Nephron (organoid): ENCODE data around the gene PPP2R2C.

Source experiments
- H3K27ac Mint-ChIP-seq, 3 experiments: 2 replicates each; pipeline ENCODE4 v1.8.0; 2020; ENCODE audit warnings: mixed read lengths in 3 of 3, mild to moderate bottlenecking in 2 of 3, moderate library complexity in 1 of 3
- H3K27me3 Mint-ChIP-seq: 2 replicates; pipeline ENCODE4 v1.8.0; 2021; ENCODE audit warnings: low read depth, mild to moderate bottlenecking, moderate library complexity, mixed read lengths
- H3K36me3 Mint-ChIP-seq: 2 replicates; pipeline ENCODE4 v1.8.0; 2020; ENCODE audit warnings: low read depth, mixed read lengths
- H3K4me1 Mint-ChIP-seq: 2 replicates; pipeline ENCODE4 v1.8.0; 2020; ENCODE audit warnings: mixed read lengths
- H3K4me3 Mint-ChIP-seq, 3 experiments: 2 replicates each; pipeline ENCODE4 v1.8.0; 2020; ENCODE audit warnings: mild to moderate bottlenecking in 3 of 3, mixed read lengths in 3 of 3, moderate library complexity in 2 of 3
- H3K9me3 Mint-ChIP-seq: 2 replicates; pipeline ENCODE4 v1.8.0; 2020; ENCODE audit warnings: mixed read lengths
- TF ChIP-seq, protein P1 (sequence below), 3 experiments: fragments of 200-600 bp; sonication (generic); IDR thresholded peaks; one replicate each; pipeline ENCODE4 v1.5.0; 2021; ENCODE audit warnings: antibody characterized with exemption in 3 of 3; ENCODE audit not compliant: unreplicated experiment in 3 of 3

Gene PPP2R2C

DNA sequence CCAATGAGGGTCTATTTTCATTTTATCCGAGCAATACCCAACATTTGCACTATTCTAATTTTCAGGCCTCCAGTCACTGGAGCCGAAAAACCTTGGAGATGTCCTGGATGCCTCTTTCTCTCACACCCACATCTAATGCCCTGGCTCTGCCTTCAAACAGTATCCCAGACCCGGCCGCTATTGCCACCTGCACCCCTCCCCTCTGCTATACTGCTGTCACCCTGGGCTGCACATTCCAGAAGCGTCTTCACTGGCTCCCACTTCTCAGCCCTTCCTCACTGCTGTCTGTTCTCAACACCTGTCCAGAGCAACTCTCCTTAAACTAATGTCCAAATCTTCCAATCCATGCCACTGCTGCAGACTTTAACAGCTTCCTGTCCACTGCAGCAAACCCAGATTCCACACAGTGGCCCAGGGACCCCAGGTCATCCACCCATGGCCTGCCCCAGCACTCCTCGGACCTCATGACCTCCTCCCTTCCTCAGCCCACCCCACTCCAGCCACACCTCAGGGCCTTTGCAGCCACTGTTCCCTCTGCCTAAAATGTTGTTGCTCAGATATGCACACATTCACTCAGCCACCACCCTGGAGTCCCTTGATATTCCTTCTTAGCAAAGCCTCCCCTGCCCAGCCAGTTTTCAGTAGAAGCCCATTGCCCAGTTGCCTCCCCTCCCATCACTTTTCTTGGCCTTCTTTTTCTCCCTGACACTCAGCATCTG lies 30.5 kb upstream of the PPP2R2C start:
- Mint-ChIP-seq H3K27ac (no peak overlapping the region), H3K4me1 (no peaks in the 10 kb centered on the region), H3K4me3 (no peak overlapping the region), H3K9me3 (peaks cover 39% of the 10 kb centered on the region), H3K27me3 (peaks cover 36% of the 10 kb centered on the region), H3K36me3 (peaks cover 3% of the 10 kb centered on the region)
- TF ChIP-seq, protein P1, sequence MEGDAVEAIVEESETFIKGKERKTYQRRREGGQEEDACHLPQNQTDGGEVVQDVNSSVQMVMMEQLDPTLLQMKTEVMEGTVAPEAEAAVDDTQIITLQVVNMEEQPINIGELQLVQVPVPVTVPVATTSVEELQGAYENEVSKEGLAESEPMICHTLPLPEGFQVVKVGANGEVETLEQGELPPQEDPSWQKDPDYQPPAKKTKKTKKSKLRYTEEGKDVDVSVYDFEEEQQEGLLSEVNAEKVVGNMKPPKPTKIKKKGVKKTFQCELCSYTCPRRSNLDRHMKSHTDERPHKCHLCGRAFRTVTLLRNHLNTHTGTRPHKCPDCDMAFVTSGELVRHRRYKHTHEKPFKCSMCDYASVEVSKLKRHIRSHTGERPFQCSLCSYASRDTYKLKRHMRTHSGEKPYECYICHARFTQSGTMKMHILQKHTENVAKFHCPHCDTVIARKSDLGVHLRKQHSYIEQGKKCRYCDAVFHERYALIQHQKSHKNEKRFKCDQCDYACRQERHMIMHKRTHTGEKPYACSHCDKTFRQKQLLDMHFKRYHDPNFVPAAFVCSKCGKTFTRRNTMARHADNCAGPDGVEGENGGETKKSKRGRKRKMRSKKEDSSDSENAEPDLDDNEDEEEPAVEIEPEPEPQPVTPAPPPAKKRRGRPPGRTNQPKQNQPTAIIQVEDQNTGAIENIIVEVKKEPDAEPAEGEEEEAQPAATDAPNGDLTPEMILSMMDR (IDR thresholded peaks at IDR 0.05; ENCODE audit: unreplicated experiment in 3 of 3), result no peak

GRCh38 chr4:6502147-6502546 lies 29.7 kb upstream of the PPP2R2C start:
- H3K27ac Mint-ChIP-seq, result no peak overlapping the region
- H3K4me1 Mint-ChIP-seq, result no peaks in the 10 kb centered on the region
- H3K9me3 Mint-ChIP-seq, result peaks cover 33% of the 10 kb centered on the region
- no peak overlapping the region for H3K4me3 Mint-ChIP-seq
- H3K27me3 Mint-ChIP-seq, result peaks cover 39% of the 10 kb centered on the region
- H3K36me3 Mint-ChIP-seq, result peaks cover 3% of the 10 kb centered on the region
- TF ChIP-seq, protein P1 (IDR thresholded peaks at IDR 0.05; ENCODE audit: unreplicated experiment in 3 of 3), result no peak

GRCh38 chr4:6501171-6501570 lies 28.8 kb upstream of the PPP2R2C start:
- peaks cover 3% of the 10 kb centered on the region for H3K36me3 Mint-ChIP-seq
- H3K27ac Mint-ChIP-seq, result no peak overlapping the region

GRCh38 chr4:6500481-6501140 lies 28.2 kb upstream of the PPP2R2C start:
- Mint-ChIP-seq H3K36me3 (peaks cover 3% of the 10 kb centered on the region), H3K4me1 (no peaks in the 10 kb centered on the region), H3K9me3 (peaks cover 22% of the 10 kb centered on the region), H3K27me3 (peaks cover 46% of the 10 kb centered on the region), H3K4me3 (no peak overlapping the region), H3K27ac (no peak overlapping the region)
- TF ChIP-seq, protein P1 (IDR thresholded peaks at IDR 0.05; ENCODE audit: unreplicated experiment in 3 of 3), result no peak

More at GRCh38 chr4:6501171-6501570, 28.8 kb upstream of the PPP2R2C start:
- H3K4me3 Mint-ChIP-seq, result no peak overlapping the region
- H3K9me3 Mint-ChIP-seq, result peaks cover 25% of the 10 kb centered on the region
- H3K27me3 Mint-ChIP-seq, result peaks cover 43% of the 10 kb centered on the region
- TF ChIP-seq, protein P1 (IDR thresholded peaks at IDR 0.05; ENCODE audit: unreplicated experiment in 3 of 3), result no peak
- H3K4me1 Mint-ChIP-seq, result no peaks in the 10 kb centered on the region

- H3K36me3 Mint-ChIP-seq, result peaks cover 3% of the 10 kb centered on the region
Measured at GRCh38 chr4:6499238-6499600, 26.8 kb upstream of the PPP2R2C start.

More at GRCh38 chr4:6499238-6499600, 26.8 kb upstream of the PPP2R2C start:
- H3K27me3 Mint-ChIP-seq, result peaks cover 50% of the 10 kb centered on the region
- TF ChIP-seq, protein P1 (IDR thresholded peaks at IDR 0.05; ENCODE audit: unreplicated experiment in 3 of 3), result no peak
- H3K4me1 Mint-ChIP-seq, result peaks cover under 1% of the 10 kb centered on the region
- peaks cover 14% of the 10 kb centered on the region for H3K9me3 Mint-ChIP-seq
- H3K27ac Mint-ChIP-seq, result no peak overlapping the region
- H3K4me3 Mint-ChIP-seq, result no peak overlapping the region
